Adrenal gland (tissue), 5 donors: ENCODE results near the gene MYCBP.

Source experiments
- CTCF ChIP-seq, 6 experiments: fragments of 450-650 bp in 4 of 6; fragments of 200-600 bp in 2 of 6; sonication (generic) in 1 of 6; IDR thresholded peaks; 1 replicate in 5 of 6; 2 replicates in 1 of 6; pipeline versions ENCODE4 v1.5.1 to v1.8.0; 2016 to 2021; ENCODE audit warnings: antibody characterized with exemption in 6 of 6, mild to moderate bottlenecking in 2 of 6, moderate library complexity in 1 of 6
- POLR2A ChIP-seq, 2 donors: fragments of 450-650 bp; IDR thresholded peaks; one replicate each; pipeline ENCODE4 v1.6.1; 2017; ENCODE audit warnings: antibody characterized with exemption in 2 of 2, mild to moderate bottlenecking in 2 of 2, moderate library complexity in 1 of 2
- donor health status: DM: no; HTN: no; CAD: no.

GRCh38 chr1:38815903-38816627 is 57.1 kb downstream of the MYCBP start:
- TF ChIP-seq POLR2A (IDR thresholded peaks at IDR 0.05) (no peak), CTCF (IDR thresholded peaks at IDR 0.05) (no peak)
